ENCODE results near the gene KAZN.
A peak's percentile ranks its signal among the peaks of the same experiment; 100 is the strongest.

Gene KAZN

DNA sequence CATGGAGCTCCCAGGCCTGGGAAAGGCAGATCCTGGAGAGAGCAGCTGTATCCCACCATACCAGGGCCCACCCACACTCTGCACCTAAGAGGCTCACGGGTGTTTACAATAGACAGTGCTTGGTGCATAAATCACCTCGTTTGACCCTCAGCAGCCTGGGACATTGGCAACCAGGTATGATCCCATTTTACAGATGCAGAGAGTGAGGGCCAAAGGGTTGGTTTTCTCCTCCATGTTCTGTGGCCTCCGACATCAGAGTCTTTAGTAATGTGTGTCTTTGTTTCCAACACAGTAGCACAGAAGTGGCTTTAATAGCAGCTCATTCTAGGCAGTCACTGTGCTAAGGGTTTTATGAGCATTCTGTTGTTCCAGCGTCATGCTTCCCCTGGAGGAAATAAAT, 176.5 kb downstream of the KAZN start:
- no peak for DNase-seq (ENCODE audit: low spot score)
- in situ Hi-C loops (cut with MboI; ENCODE audit: low sequenced_read_pairs, unreplicated experiment): no loop called here

DNA sequence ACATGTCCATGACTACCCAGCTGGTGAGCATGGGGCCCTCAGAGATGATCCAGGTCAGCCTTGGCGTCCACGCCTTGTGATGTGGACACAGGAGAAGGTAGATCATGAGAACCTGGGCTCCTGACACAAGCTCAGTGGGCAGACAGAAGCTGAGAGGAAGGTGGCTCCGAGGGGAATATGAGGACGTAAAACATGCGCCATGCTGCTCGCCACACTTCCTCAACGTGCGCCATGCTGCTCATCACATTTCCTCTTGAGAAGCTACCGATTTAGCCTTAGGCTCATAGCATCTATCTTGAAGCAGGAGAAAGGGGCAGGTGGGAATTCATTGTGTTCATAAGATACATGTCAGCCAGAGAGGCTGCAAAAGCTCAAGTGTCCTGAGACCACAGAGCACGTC, 176.9 kb downstream of the KAZN start:
- DNase-seq (ENCODE audit: low spot score): no peak
- TF ChIP-seq, protein P1, sequence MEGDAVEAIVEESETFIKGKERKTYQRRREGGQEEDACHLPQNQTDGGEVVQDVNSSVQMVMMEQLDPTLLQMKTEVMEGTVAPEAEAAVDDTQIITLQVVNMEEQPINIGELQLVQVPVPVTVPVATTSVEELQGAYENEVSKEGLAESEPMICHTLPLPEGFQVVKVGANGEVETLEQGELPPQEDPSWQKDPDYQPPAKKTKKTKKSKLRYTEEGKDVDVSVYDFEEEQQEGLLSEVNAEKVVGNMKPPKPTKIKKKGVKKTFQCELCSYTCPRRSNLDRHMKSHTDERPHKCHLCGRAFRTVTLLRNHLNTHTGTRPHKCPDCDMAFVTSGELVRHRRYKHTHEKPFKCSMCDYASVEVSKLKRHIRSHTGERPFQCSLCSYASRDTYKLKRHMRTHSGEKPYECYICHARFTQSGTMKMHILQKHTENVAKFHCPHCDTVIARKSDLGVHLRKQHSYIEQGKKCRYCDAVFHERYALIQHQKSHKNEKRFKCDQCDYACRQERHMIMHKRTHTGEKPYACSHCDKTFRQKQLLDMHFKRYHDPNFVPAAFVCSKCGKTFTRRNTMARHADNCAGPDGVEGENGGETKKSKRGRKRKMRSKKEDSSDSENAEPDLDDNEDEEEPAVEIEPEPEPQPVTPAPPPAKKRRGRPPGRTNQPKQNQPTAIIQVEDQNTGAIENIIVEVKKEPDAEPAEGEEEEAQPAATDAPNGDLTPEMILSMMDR (IDR thresholded peaks at IDR 0.05; ENCODE audit: borderline replicate concordance, control extremely low read depth, extremely low read depth, insufficient read depth, missing control alignments): no peak
- in situ Hi-C loops (cut with MboI; ENCODE audit: low sequenced_read_pairs, unreplicated experiment): no loop called here

More for the DNA sequence above, 176.5 kb downstream of the KAZN start:
- TF ChIP-seq, protein P1 (IDR thresholded peaks at IDR 0.05; ENCODE audit: borderline replicate concordance, control extremely low read depth, extremely low read depth, insufficient read depth, missing control alignments): no peak

- in situ Hi-C loops (cut with MboI; ENCODE audit: low sequenced_read_pairs, unreplicated experiment): no loop called here
- DNase-seq (ENCODE audit: low spot score): no peak
- TF ChIP-seq, protein P1 (IDR thresholded peaks at IDR 0.05; ENCODE audit: borderline replicate concordance, control extremely low read depth, extremely low read depth, insufficient read depth, missing control alignments): no peak
Observed at GRCh38 chr1:14777516-14778506, 179.3 kb downstream of the KAZN start.

- DNase-seq (ENCODE audit: low spot score): no peak
- TF ChIP-seq, protein P1 (IDR thresholded peaks at IDR 0.05; ENCODE audit: borderline replicate concordance, control extremely low read depth, extremely low read depth, insufficient read depth, missing control alignments): no peak
- in situ Hi-C loops (cut with MboI; ENCODE audit: low sequenced_read_pairs, unreplicated experiment): no loop called here
Observed at GRCh38 chr1:14778541-14778897, 180.0 kb downstream of the KAZN start.

GRCh38 chr1:14778898-14779865, 180.7 kb downstream of the KAZN start:
- in situ Hi-C loops (cut with MboI; ENCODE audit: low sequenced_read_pairs, unreplicated experiment): no loop called here
- TF ChIP-seq, protein P1 (IDR thresholded peaks at IDR 0.05; ENCODE audit: borderline replicate concordance, control extremely low read depth, extremely low read depth, insufficient read depth, missing control alignments): peak; percentile 62
- DNase-seq (ENCODE audit: low spot score): peak; percentile 61

- DNase-seq (ENCODE audit: low spot score): no peak
- TF ChIP-seq, protein P1 (IDR thresholded peaks at IDR 0.05; ENCODE audit: borderline replicate concordance, control extremely low read depth, extremely low read depth, insufficient read depth, missing control alignments): no peak
- in situ Hi-C loops (cut with MboI; ENCODE audit: low sequenced_read_pairs, unreplicated experiment): no loop called here
Observed at GRCh38 chr1:14780271-14780670, 181.8 kb downstream of the KAZN start.
